BLaER1 treated with 17β-estradiol and CSF1 and Interleukin-3, amounts not matched to agents 10 nM and 100 nM (cell line): Measurements from ENCODE around the gene NOD1.

Experiments
- H3K27ac ChIP-seq, 11 experiments: shearing (Covaris generic); formaldehyde crosslinking; 2 replicates each; pipeline ENCODE4 v1.8.1; 2022
- H3K27me3 ChIP-seq, 11 experiments: shearing (Covaris generic); formaldehyde crosslinking; 2 replicates each; pipeline ENCODE4 v1.8.1; 2022
- H3K36me3 ChIP-seq, 11 experiments: shearing (Covaris generic); formaldehyde crosslinking; 2 replicates each; pipeline ENCODE4 v1.8.1; 2022
- H3K4me1 ChIP-seq, 10 experiments: shearing (Covaris generic); formaldehyde crosslinking; 2 replicates each; pipeline ENCODE4 v1.8.1; 2022
- H3K4me2 ChIP-seq, 11 experiments: shearing (Covaris generic); formaldehyde crosslinking; 2 replicates each; pipeline ENCODE4 v1.8.1; 2022
- H3K4me3 ChIP-seq, 10 experiments: shearing (Covaris generic); formaldehyde crosslinking; 2 replicates each; pipeline ENCODE4 v1.8.1; 2022
- H3K9ac ChIP-seq, 11 experiments: shearing (Covaris generic); formaldehyde crosslinking; 2 replicates each; pipeline ENCODE4 v1.8.1; 2022
- H3K9me3 ChIP-seq, 11 experiments: shearing (Covaris generic); formaldehyde crosslinking; replicated peaks in 1 of 11; 2 replicates each; pipeline ENCODE4 v1.8.1; 2022
- H4K20me1 ChIP-seq, 11 experiments: shearing (Covaris generic); formaldehyde crosslinking; 2 replicates each; pipeline ENCODE4 v1.8.1; 2022
- Cebpa-rat ChIP-seq, 11 experiments: shearing (Covaris generic); IDR thresholded peaks; 2 replicates each; pipeline ENCODE4 v1.8.1; 2022

Gene NOD1

GRCh38 chr7:30450983-30451497, 27.5 kb downstream of the NOD1 start:
- Histone ChIP-seq H3K9ac (no peak overlapping the region), H3K9me3 (no peaks in the 10 kb centered on the region), H3K36me3 (peaks cover 13 to 83% (median 51%) of the 10 kb centered on the region in 11 experiments; a peak in 21 of 22 replicates), H4K20me1 (no peaks in the 10 kb centered on the region), H3K4me3 (no peak overlapping the region), H3K27ac (0 out of 22 replicates have a peak overlapping the region, but pooled peaks of 1 of the 11 experiments have one; percentile 5), H3K4me1 (peaks cover 12 to 54% (median 42%) of the 10 kb centered on the region in 10 experiments), H3K27me3 (no peaks in the 10 kb centered on the region), H3K4me2 (no peak overlapping the region)
- TF ChIP-seq Cebpa-rat (IDR thresholded peaks at IDR 0.05) = no peak

DNA sequence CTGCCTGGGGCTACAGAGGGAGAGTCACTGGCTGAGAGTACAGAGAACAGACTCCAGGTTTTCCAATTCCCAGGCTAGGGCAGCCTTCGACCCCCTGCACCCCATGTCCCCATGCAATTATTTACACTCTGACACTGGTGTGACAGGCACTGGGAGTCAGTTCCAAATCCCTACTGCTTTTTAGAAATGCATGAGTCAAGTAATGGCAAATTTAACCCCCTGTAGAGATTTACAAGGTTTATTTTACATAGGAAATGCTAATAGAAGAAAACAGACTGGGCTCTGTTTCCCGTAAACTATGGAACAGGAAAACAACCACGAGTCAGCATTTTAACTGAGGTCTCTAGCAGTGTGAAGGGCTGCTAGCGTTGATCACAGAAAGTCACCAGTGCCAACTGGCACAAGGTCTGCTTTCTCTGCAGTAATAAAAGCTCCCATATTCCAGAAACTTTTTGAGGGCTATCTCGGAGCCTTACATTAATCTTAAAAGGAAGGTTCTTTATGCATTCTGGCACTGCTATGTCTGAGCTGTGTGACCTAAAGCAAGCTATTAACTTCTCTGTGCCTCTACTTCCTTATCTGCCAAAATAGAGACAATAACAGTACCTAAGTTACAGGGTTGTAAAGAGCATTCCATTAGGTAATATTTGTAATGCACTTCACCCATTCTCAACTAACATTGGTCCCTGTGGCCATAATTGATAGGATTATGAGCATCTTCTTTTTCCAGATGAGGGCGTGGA, 28.2 kb downstream of the NOD1 start:
- no peak for TF ChIP-seq Cebpa-rat (IDR thresholded peaks at IDR 0.05)
- no peaks in the 10 kb centered on the region; a peak in 1 of 22 replicates for H3K9me3 ChIP-seq
- H3K4me1 ChIP-seq = peaks cover 18 to 54% (median 41%) of the 10 kb centered on the region in 10 experiments
- H3K36me3 ChIP-seq = peaks cover 13 to 78% (median 51%) of the 10 kb centered on the region in 11 experiments; a peak in 21 of 22 replicates
- H3K27me3 ChIP-seq = no peaks in the 10 kb centered on the region
- no peak overlapping the region for H3K27ac ChIP-seq
- no peaks in the 10 kb centered on the region for H4K20me1 ChIP-seq
- H3K4me3 ChIP-seq = no peak overlapping the region
- no peak overlapping the region for H3K9ac ChIP-seq
- H3K4me2 ChIP-seq = peak overlapping the region in 1 of 11 experiments; percentile 19; a peak in 1 of 22 replicates

DNA sequence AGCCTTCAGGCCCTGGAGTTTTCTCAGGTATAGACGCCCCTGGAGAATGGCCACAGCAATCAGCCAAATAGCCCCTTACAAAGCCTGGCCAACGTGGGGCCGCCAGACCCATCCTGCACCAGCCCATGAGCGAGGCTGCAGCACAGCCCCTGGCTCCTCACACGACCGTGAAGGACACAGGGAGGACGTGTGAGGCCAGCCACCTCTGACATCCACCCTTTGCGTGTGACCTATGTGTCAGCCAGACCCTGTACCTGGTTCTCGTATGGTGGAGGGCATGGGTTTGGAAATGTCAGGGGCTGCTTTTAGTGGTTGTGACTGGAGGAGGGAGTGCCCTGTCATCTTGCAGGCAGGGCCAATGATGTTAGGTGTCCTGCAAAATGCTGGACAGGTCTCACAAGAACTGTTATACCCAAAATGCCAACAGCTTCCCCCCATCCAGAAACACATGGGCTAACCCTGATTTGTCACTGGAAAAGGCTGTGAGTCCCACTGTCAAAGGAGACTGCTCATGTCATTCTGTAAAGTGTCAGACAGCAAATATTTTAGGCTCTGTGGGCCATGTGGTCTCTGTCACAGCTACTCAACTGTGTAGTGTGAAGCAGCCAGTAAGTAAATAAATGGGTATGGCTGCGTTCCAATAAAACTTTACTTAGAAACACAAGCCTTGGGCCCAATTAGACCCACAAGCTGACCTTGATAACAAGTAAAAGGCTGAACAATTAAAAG, 30.0 kb downstream of the NOD1 start:
- Histone ChIP-seq H3K36me3 (peaks cover 13 to 70% (median 45%) of the 10 kb centered on the region in 11 experiments; a peak in 20 of 22 replicates), H4K20me1 (no peaks in the 10 kb centered on the region), H3K9me3 (no peaks in the 10 kb centered on the region; a peak in 1 of 22 replicates), H3K4me2 (no peak overlapping the region), H3K27me3 (no peaks in the 10 kb centered on the region), H3K27ac (peak overlapping the region in 2 of 11 experiments; percentile 17 to 19; a peak in 2 of 22 replicates), H3K4me1 (peaks cover 13 to 38% (median 26%) of the 10 kb centered on the region in 10 experiments), H3K9ac (no peak overlapping the region), H3K4me3 (no peak overlapping the region)
- TF ChIP-seq Cebpa-rat (IDR thresholded peaks at IDR 0.05) = no peak

GRCh38 chr7:30447466-30447865, 31.1 kb downstream of the NOD1 start:
- Histone ChIP-seq H3K27me3 (no peaks in the 10 kb centered on the region), H3K36me3 (peaks cover 13 to 62% (median 41%) of the 10 kb centered on the region in 11 experiments; a peak in 20 of 22 replicates), H3K4me2 (no peak overlapping the region), H3K9ac (no peak overlapping the region), H3K9me3 (no peaks in the 10 kb centered on the region; a peak in 1 of 22 replicates), H3K4me1 (peaks cover 12 to 28% (median 19%) of the 10 kb centered on the region in 10 experiments), H3K4me3 (no peak overlapping the region), H3K27ac (peak overlapping the region in 1 of 11 experiments; percentile 67; a peak in 2 of 22 replicates), H4K20me1 (no peaks in the 10 kb centered on the region)
- no peak for TF ChIP-seq Cebpa-rat (IDR thresholded peaks at IDR 0.05)

DNA sequence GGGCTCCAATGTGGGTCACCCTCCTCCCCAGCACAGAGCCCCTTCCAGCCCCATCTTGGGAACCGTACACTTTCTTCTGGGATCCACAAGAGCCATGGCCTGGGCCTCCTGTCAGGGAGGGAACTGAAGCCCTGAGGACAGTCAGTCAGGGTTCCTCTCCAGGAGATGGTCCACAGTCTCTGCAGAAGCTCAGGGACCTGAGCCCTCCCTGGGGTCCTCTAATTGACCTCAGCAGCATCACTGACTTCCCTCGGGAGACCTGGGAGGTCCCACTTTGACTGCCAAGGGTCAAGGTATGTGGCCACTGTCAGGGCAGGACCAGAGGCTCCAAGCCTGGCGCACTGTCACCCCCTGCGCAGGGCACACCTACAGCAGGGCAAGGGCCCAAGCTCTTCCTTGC, 32.3 kb downstream of the NOD1 start:
- peak overlapping the region; percentile 36 to 76 (median 55); a peak in 21 of 22 replicates for H3K4me2 ChIP-seq
- peaks cover 6 to 50% (median 29%) of the 10 kb centered on the region in 11 experiments; a peak in 20 of 22 replicates for H3K36me3 ChIP-seq
- H3K9me3 ChIP-seq = no peaks in the 10 kb centered on the region; a peak in 1 of 22 replicates
- peaks cover 12 to 28% (median 19%) of the 10 kb centered on the region in 10 experiments for H3K4me1 ChIP-seq
- H3K9ac ChIP-seq = peak overlapping the region in 9 of 11 experiments; percentile 4 to 62 (median 19); a peak in 11 of 22 replicates
- H3K27ac ChIP-seq = peak overlapping the region in 8 of 11 experiments; percentile 47 to 68 (median 66); a peak in 17 of 22 replicates
- H3K27me3 ChIP-seq = no peaks in the 10 kb centered on the region
- H4K20me1 ChIP-seq = no peaks in the 10 kb centered on the region
- H3K4me3 ChIP-seq = no peak overlapping the region
- no peak for TF ChIP-seq Cebpa-rat (IDR thresholded peaks at IDR 0.05)

DNA sequence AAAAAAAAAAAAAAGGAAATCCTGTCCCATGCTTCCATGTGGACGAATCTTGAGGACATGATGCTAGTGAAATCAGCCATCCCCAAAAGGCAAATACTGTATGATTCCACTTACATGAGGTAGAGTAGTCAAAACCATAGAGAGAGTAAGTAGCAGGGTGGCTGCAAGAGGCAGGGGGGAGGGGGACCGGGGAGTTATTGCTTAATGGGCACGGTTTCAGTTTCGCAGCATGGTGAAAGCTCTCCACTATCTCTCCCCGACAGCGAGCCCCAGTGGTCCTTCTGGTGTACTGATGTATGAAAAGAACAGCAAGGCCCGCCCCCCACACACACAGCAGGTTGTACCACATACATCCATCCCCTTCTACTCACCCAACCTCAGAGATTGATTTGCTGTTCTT, 32.8 kb downstream of the NOD1 start:
- Histone ChIP-seq H4K20me1 (no peaks in the 10 kb centered on the region), H3K27me3 (no peaks in the 10 kb centered on the region), H3K36me3 (peaks cover under 1 to 45% (median 24%) of the 10 kb centered on the region in 11 experiments; a peak in 19 of 22 replicates), H3K4me3 (no peak overlapping the region), H3K4me1 (peaks cover 12 to 28% (median 19%) of the 10 kb centered on the region in 10 experiments), H3K9me3 (no peaks in the 10 kb centered on the region; a peak in 1 of 22 replicates), H3K9ac (peak overlapping the region in 7 of 11 experiments; percentile 10 to 62 (median 29); a peak in 5 of 22 replicates), H3K4me2 (peak overlapping the region; percentile 39 to 76 (median 56)), H3K27ac (peak overlapping the region in 9 of 11 experiments; percentile 22 to 71 (median 66); a peak in 17 of 22 replicates)
- TF ChIP-seq Cebpa-rat (IDR thresholded peaks at IDR 0.05) = peak in 10 of 11 experiments; percentile 51 to 98 (median 90); a peak in 18 of 22 replicates

GRCh38 chr7:30437823-30438574, 40.6 kb downstream of the NOD1 start:
- no peaks in the 10 kb centered on the region; a peak in 1 of 22 replicates for H4K20me1 ChIP-seq
- TF ChIP-seq Cebpa-rat (IDR thresholded peaks at IDR 0.05) = no peak
- no peak overlapping the region for H3K27ac ChIP-seq
- no peak overlapping the region for H3K9ac ChIP-seq
- H3K4me2 ChIP-seq = no peak overlapping the region
- no peak overlapping the region for H3K4me3 ChIP-seq
- no peaks in the 10 kb centered on the region for H3K27me3 ChIP-seq
- H3K9me3 ChIP-seq = peaks cover 0 to 8% (median 0%) of the 10 kb centered on the region in 11 experiments; a peak in 5 of 22 replicates
- peaks cover 23 to 40% (median 36%) of the 10 kb centered on the region in 11 experiments for H3K36me3 ChIP-seq
- H3K4me1 ChIP-seq = peaks cover 24 to 31% (median 27%) of the 10 kb centered on the region in 10 experiments

- Histone ChIP-seq H3K4me2 (no peak overlapping the region), H3K27me3 (no peaks in the 10 kb centered on the region), H3K4me3 (no peak overlapping the region), H3K9ac (no peak overlapping the region), H3K27ac (no peak overlapping the region), H4K20me1 (no peaks in the 10 kb centered on the region; a peak in 1 of 22 replicates), H3K36me3 (peaks cover 23 to 52% (median 41%) of the 10 kb centered on the region in 11 experiments), H3K9me3 (peaks cover 0 to 18% (median 9%) of the 10 kb centered on the region in 11 experiments; a peak in 15 of 22 replicates), H3K4me1 (peaks cover 39 to 45% (median 41%) of the 10 kb centered on the region in 10 experiments)
- TF ChIP-seq Cebpa-rat (IDR thresholded peaks at IDR 0.05) = no peak
Measured at GRCh38 chr7:30436518-30436917, 42.1 kb downstream of the NOD1 start.
